IPS-18a (cell line): ENCODE results near the gene MBNL1.

ENCODE experiments used
- H3K27ac ChIP-seq: one replicate; pipeline ENCODE4 v1.5.1; 2013; ENCODE audit warnings: low read length
- H3K27me3 ChIP-seq: one replicate; pipeline ENCODE4 v1.6.1; 2013; ENCODE audit warnings: mild to moderate bottlenecking, low read length; ENCODE audit not compliant: control insufficient read depth, insufficient read depth
- H3K36me3 ChIP-seq: one replicate; pipeline ENCODE4 v1.6.1; 2013; ENCODE audit warnings: low read depth, low read length; ENCODE audit not compliant: control insufficient read depth
- H3K4me1 ChIP-seq: one replicate; pipeline ENCODE4 v1.6.1; 2013; ENCODE audit warnings: low read depth, low read length; ENCODE audit not compliant: control insufficient read depth
- H3K4me3 ChIP-seq: one replicate; pipeline ENCODE4 v1.5.1; 2013; ENCODE audit warnings: low read length
- H3K9ac ChIP-seq: one replicate; pipeline ENCODE4 v1.6.1; 2013; ENCODE audit warnings: mild to moderate bottlenecking, low read length, moderate library complexity
- H3K9me3 ChIP-seq: one replicate; pipeline ENCODE4 v1.6.1; 2013; ENCODE audit warnings: low read depth, low read length; ENCODE audit not compliant: control insufficient read depth

The MBNL1 gene

DNA sequence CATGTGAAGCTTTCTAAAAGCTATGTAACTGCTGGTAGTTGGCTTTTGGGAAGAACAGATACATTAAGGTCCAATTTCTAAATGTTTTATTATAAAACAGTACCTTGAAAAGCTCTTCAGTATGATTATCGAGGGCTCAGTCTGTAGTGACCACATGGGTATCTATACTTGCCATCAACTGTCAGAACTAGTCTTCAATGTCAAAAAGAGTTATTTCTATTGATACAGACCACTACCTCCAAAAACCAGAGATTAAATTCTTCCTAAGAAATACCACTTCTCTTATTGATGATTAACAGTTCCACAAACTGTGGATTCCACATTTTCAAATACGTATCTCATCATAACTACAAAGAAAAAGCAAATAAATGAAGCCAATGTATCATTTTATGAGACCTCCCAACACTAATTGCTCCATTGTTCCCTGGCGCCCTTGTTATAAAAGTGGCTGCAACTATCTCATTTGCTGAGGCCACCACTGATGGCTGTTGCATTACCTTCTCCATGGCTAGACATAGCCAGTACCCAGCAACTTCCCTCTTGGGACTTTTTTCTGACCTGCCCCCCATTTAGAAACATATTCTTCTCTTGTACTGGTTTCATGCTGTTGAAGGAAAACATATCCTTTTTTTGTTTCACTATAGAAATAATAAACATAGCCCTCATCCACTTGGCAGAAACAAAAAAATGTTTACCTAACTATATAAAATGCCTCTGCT, 33.9 kb upstream of the MBNL1 start:
- no peak overlapping the region for H3K27ac ChIP-seq
- H3K4me1 ChIP-seq = no peaks in the 10 kb centered on the region

DNA sequence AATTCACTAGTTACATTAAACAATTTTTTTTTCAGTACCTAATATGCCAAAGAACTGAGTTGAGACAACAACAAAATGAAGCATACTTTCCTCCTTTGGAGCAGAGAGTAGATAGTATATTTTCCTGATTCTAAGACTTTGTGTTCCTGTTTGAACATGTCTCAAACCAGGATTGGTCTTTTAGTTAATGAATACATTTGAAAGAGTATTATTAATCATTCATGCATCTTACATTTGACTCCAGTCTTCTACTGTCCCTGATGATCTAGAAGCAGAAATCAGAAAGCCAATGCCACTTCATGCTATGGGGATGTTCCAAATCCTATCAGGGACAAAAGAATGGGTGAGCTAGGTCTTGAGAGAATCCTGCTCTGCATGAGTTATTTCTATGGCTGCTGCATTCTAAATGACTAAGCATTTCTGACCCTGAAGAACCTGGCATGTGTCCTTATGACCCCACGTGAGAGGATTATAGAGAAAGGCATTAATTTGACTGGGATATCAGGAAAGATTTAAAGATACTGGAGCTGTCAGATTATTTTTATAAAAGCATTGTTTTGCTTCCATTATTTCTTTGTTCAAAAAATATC, 32.9 kb upstream of the MBNL1 start:
- no peaks in the 10 kb centered on the region for H3K4me1 ChIP-seq
- no peak overlapping the region for H3K9ac ChIP-seq
- no peak overlapping the region for H3K27ac ChIP-seq

More for the DNA sequence above, 33.9 kb upstream of the MBNL1 start:
- no peak overlapping the region for H3K9ac ChIP-seq
- H3K36me3 ChIP-seq = no peaks in the 10 kb centered on the region
- no peak overlapping the region for H3K4me3 ChIP-seq
- H3K9me3 ChIP-seq = no peaks in the 10 kb centered on the region
- no peaks in the 10 kb centered on the region for H3K27me3 ChIP-seq

DNA sequence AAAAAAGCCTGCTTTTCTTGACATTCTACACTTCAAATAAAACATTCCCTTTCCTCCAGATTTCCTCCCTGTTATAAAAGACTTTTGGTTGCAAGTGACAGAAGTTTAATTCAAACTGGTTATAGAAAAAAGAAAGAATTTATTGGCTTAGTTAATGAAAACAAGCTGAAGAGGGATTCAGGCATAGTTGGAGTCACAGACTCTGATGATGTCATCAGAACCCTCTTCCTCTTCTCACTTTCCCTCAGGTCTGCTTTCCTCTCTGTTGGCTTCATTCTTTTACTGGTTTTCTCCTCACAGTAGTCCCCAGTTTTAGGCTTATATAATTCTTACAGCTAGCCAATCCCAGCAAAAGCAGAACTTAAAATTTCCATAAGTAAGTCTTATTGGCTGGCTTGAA, 32.0 kb upstream of the MBNL1 start:
- H3K27ac ChIP-seq = no peak overlapping the region
- no peak overlapping the region for H3K4me3 ChIP-seq
- no peak overlapping the region for H3K9ac ChIP-seq
- no peaks in the 10 kb centered on the region for H3K36me3 ChIP-seq
- H3K27me3 ChIP-seq = no peaks in the 10 kb centered on the region
- no peaks in the 10 kb centered on the region for H3K4me1 ChIP-seq
- no peaks in the 10 kb centered on the region for H3K9me3 ChIP-seq

More for the DNA sequence above, 32.9 kb upstream of the MBNL1 start:
- no peaks in the 10 kb centered on the region for H3K9me3 ChIP-seq
- no peak overlapping the region for H3K4me3 ChIP-seq
- no peaks in the 10 kb centered on the region for H3K36me3 ChIP-seq
- no peaks in the 10 kb centered on the region for H3K27me3 ChIP-seq

DNA sequence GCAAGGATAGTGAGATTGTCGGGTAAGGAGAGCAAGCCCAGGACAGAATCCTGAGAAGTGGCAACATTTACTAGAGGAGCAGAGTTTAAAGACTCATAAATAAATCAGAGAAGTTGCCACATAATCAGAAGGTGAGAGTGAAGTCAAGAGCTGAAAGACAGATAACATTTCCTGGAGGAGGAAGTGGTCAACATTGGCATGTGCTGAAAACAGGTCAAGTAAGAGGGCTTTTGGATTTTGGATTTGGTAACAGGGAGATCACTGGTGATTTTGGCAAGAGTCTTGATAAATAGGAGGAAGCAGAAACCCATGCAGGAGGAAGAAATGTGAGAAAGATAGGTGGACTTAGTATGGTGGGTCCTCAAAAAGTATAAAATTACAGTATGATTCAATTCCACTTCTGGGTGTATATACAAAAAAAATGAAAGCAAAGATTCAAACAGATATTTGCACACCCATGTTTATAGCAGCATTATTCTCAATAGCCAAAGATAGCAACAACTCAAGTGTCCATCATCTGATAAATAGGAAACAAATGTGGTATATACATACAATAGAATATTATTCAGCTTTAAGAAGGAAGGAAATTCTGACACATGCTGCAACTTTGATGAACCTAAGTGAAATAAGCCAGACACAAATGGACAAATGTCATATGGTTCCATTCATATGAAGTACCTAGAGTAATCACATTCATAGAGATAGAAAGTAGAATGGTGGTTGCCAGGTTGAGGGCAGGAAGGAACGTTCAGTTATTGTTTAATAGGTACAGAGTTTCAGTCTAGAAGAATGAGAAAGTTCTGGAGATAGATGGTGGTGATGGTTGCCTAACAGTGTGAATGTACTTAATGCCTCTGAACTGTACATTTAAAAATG, 27.3 kb upstream of the MBNL1 start:
- Histone ChIP-seq H3K9ac (no peak overlapping the region), H3K9me3 (no peaks in the 10 kb centered on the region), H3K4me1 (no peaks in the 10 kb centered on the region), H3K36me3 (no peaks in the 10 kb centered on the region), H3K4me3 (no peak overlapping the region), H3K27me3 (no peaks in the 10 kb centered on the region), H3K27ac (no peak overlapping the region)

DNA sequence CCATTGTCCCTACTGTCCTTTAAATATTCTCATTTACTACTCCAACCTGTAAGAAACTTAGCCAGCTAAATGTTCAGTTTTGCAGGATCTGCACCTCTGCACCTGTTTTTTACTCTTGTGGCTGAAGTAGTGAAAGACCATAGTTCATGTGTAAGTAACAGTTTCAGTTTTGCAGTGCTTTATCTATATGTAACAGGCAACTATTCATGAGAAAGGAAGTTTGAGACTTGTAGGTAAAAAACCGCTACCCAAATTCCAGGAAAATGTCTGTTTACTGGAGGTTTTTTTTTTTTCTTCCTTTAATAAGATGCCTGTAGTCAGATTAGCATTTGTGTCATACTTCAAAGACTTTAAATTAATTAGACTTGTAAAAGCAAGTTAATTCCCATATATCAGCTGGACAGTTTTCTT, 25.4 kb upstream of the MBNL1 start:
- Histone ChIP-seq H3K27me3 (no peaks in the 10 kb centered on the region), H3K9ac (no peak overlapping the region), H3K4me1 (no peaks in the 10 kb centered on the region), H3K27ac (no peak overlapping the region), H3K36me3 (no peaks in the 10 kb centered on the region), H3K4me3 (no peak overlapping the region), H3K9me3 (no peaks in the 10 kb centered on the region)

DNA sequence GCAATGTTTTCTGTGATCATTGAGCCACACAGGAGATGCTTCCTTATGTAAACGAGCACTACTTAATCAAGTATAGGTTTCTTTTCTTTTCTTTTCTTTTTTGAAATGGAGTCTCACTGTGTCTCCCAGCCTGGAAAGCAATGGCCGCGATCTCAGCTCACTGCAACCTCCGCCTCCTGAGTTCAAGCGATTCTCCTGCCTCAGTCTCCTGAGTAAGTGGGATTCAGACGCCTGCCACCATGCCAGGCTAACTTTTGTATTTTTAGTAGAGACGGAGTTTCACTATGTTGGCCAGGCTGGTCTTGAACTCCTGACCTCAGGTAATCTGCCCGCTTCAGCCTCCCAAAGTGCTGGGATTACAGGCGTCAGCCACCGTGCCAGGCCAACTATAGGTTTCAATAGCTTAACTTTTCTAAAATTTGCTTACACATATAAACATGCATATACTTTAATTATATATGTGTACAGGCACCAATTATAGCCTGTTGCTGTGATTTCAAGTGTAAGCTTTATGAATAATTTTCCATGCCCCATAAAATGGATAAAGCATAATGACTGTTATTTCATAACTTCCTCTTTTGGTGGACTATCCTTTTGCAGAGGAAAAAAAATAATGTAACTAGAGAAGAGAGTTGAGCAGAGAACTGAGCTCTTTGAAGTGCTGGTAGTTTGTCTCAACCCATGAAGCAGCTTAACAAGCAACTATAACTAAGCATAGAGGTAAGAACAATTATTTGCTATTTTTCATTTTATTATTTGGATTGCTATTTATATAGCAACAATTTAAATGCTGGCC, 24.8 kb upstream of the MBNL1 start:
- Histone ChIP-seq H3K36me3 (no peaks in the 10 kb centered on the region), H3K27ac (no peak overlapping the region), H3K9ac (no peak overlapping the region), H3K4me3 (no peak overlapping the region), H3K4me1 (no peaks in the 10 kb centered on the region), H3K27me3 (no peaks in the 10 kb centered on the region), H3K9me3 (no peaks in the 10 kb centered on the region)

DNA sequence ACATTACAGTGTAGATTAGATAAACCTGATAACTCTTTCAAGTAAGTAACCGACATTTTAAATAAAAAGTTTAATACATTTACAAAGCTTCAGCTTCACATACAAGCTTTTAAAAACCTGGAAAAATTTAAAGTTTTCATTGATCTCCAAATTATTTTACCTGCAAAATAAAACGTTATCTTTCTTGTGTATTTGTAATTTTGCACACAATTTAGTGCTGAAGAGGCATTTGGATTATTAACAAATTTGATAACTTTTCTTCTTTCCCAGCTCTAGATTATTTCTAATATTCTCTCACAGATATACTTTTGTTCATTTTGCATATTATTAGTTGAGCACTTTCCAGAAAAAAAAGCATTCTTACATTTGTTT, 24.2 kb upstream of the MBNL1 start:
- Histone ChIP-seq H3K27ac (no peak overlapping the region), H3K4me1 (no peaks in the 10 kb centered on the region), H3K27me3 (no peaks in the 10 kb centered on the region), H3K36me3 (no peaks in the 10 kb centered on the region), H3K9me3 (no peaks in the 10 kb centered on the region), H3K4me3 (no peak overlapping the region), H3K9ac (no peak overlapping the region)

DNA sequence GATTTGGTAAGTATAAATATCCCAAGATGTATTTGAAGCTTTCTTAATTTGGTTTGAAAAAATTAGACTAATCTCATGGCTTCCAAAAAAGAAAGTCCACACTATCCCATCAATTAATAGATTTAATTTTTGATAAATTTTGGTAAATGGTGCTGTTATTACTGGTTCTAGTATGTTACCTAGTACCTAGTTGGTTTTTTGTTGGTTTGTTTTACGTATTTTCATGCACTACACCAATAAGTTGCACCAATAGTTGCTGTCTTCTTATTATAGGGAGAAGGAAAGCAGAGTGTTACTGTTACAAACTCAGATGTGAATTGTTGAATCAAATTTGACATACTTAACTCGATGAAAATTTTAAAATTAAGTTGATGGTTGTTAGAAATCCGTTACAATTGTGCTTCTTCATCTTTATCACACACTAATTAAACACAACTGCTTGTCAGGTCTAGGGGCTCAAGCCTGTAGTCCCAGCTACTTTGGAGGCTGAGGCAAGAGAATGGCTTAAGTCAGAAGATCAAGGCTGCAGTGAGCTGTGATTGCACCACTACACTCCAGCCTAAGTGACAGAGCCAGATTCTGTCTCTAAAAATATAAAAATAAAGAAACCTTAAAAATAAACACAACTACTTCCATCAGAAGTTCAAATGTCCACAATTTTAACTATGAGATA, 23.1 kb upstream of the MBNL1 start:
- Histone ChIP-seq H3K36me3 (no peaks in the 10 kb centered on the region), H3K9ac (no peak overlapping the region), H3K4me3 (no peak overlapping the region)

DNA sequence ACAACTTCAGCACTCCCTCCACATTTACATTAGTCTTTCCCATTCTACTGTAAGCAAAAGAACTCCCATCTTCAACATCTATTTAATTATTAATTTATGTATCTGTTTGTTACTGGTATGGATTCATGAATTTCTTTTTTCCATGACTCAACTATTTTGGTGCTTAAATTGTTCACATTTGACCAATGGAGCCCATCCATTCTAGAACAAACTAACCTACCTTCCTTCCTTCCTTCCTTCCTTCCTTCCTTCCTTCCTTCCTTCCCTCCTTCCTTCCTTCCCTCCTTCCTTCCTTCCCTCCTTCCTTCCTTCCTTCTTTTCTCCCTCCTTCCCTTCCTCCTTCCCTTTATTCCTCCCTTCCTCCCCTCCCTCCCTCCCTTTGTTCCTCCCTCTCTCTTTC, 16.8 kb upstream of the MBNL1 start:
- Histone ChIP-seq H3K9ac (no peak overlapping the region), H3K4me3 (no peak overlapping the region), H3K27me3 (no peaks in the 10 kb centered on the region), H3K36me3 (no peaks in the 10 kb centered on the region), H3K4me1 (no peaks in the 10 kb centered on the region), H3K27ac (no peak overlapping the region), H3K9me3 (no peaks in the 10 kb centered on the region)

More for the DNA sequence above, 23.1 kb upstream of the MBNL1 start:
- Histone ChIP-seq H3K9me3 (no peaks in the 10 kb centered on the region), H3K27ac (no peak overlapping the region), H3K4me1 (no peaks in the 10 kb centered on the region), H3K27me3 (no peaks in the 10 kb centered on the region)

DNA sequence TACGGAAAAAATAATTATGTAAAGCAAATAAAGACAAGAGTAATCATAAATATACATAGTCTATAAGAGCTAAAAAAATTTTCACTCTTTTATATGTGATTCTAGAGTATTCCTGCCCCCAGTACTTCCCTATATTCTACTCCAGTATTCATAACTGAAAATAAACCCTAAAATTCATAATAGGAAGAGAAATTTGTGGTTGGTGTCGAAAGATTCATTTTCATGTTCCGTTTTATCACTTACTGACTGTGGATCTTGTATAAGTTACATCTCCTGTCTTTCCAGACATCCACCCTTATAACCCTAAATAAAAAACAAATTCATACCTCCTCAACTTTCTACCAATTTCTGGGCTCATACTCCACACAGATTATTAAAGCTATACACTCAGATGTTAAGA, 16.0 kb upstream of the MBNL1 start:
- Histone ChIP-seq H3K36me3 (no peaks in the 10 kb centered on the region), H3K9ac (no peak overlapping the region), H3K27ac (no peak overlapping the region), H3K4me1 (no peaks in the 10 kb centered on the region), H3K4me3 (no peak overlapping the region), H3K27me3 (no peaks in the 10 kb centered on the region), H3K9me3 (no peaks in the 10 kb centered on the region)

DNA sequence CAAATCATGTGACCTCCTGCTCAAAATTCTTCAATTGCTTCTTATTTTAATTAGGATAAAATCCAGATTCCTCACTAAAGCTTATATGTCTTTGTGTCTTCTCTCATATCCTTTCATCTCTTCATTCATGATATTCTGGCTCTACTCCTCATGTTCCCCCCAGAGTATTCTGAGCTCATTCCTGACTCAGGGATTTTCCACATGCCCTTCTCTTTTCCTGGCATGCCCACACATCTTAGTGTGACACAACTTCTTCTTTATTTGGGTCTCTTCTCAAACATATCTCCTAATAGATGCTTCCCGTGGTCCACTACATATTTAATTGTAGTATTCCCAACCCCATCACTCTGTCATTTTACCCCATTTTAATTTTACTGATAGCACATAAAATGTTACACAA, 15.2 kb upstream of the MBNL1 start:
- H3K27me3 ChIP-seq = no peaks in the 10 kb centered on the region
- no peak overlapping the region for H3K4me3 ChIP-seq
- no peaks in the 10 kb centered on the region for H3K9me3 ChIP-seq
- no peaks in the 10 kb centered on the region for H3K36me3 ChIP-seq
- H3K27ac ChIP-seq = no peak overlapping the region
- H3K9ac ChIP-seq = no peak overlapping the region
- no peaks in the 10 kb centered on the region for H3K4me1 ChIP-seq
